Upper lobe of left lung (tissue), 4 donors: Measurements from ENCODE around the gene ARHGEF19.

Experiments used
- POLR2A ChIP-seq, 4 donors: fragments of 450-650 bp; IDR thresholded peaks; one replicate each; pipeline ENCODE4 v1.5.1; 2016 to 2017; ENCODE audit warnings: antibody characterized with exemption in 4 of 4, mild to moderate bottlenecking in 2 of 4
- POLR2AphosphoS5 ChIP-seq, 2 donors: sonication (generic); formaldehyde crosslinking; IDR thresholded peaks; one replicate each; pipeline ENCODE4 v1.5.1; 2017; ENCODE audit warnings: antibody characterized with exemption in 2 of 2
- TF ChIP-seq, protein P1 (sequence below), 6 experiments: fragments of 450-650 bp in 4 of 6; fragments of 200-600 bp in 2 of 6; sonication (generic) in 2 of 6; IDR thresholded peaks; one replicate each; pipeline ENCODE4 v1.5.1; 2016 to 2019; ENCODE audit warnings: antibody characterized with exemption in 6 of 6

GRCh38 chr1:16191309-16191708 is 21.1 kb downstream of the ARHGEF19 start:
- TF ChIP-seq POLR2AphosphoS5 (IDR thresholded peaks at IDR 0.05) (no peak), POLR2A (IDR thresholded peaks at IDR 0.05) (no peak)
- TF ChIP-seq, protein P1, sequence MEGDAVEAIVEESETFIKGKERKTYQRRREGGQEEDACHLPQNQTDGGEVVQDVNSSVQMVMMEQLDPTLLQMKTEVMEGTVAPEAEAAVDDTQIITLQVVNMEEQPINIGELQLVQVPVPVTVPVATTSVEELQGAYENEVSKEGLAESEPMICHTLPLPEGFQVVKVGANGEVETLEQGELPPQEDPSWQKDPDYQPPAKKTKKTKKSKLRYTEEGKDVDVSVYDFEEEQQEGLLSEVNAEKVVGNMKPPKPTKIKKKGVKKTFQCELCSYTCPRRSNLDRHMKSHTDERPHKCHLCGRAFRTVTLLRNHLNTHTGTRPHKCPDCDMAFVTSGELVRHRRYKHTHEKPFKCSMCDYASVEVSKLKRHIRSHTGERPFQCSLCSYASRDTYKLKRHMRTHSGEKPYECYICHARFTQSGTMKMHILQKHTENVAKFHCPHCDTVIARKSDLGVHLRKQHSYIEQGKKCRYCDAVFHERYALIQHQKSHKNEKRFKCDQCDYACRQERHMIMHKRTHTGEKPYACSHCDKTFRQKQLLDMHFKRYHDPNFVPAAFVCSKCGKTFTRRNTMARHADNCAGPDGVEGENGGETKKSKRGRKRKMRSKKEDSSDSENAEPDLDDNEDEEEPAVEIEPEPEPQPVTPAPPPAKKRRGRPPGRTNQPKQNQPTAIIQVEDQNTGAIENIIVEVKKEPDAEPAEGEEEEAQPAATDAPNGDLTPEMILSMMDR (IDR thresholded peaks at IDR 0.05), result no peak
